Activated CD4-positive, alpha-beta T cell treated with anti-CD3 and anti-CD28 coated beads for 36 hours (primary cell): ENCODE data around the gene VIT. TPM values are rescaled to one million over a fixed set of nuclear protein-coding genes. Genes with fewer than 3 reads are reported as not detected.

Experiments used
- total RNA-seq, 2 experiments: library from RNA; stranded (reverse); gene quantifications; one replicate each; pipeline ENCODE4 v1.2.3, GENCODE V29; 2021

Gene VIT
- total RNA-seq, 2 experiments from 2014 or later, result not detected

Other genes with a start within 250 kb of the VIT start
- 10 to 100 TPM in 1 of 2 experiments, 1 to 10 TPM in 1; 9.1 to 12.2 TPM for gene FEZ2, start 98.5 kb upstream of the VIT start, total RNA-seq